VCaP (cell line): ENCODE results near the gene SLCO3A1.

Experiments
- H3K27ac ChIP-seq: fragments of 450-650 bp; 2 replicates; pipeline ENCODE4 v1.5.1; 2017
- TF ChIP-seq, protein P1 (sequence below): fragments of 450-650 bp; conservative IDR thresholded peaks from 2 replicates; pipeline ENCODE4 v1.5.1; 2017; ENCODE audit warnings: mild to moderate bottlenecking, moderate library complexity

The SLCO3A1 gene

DNA sequence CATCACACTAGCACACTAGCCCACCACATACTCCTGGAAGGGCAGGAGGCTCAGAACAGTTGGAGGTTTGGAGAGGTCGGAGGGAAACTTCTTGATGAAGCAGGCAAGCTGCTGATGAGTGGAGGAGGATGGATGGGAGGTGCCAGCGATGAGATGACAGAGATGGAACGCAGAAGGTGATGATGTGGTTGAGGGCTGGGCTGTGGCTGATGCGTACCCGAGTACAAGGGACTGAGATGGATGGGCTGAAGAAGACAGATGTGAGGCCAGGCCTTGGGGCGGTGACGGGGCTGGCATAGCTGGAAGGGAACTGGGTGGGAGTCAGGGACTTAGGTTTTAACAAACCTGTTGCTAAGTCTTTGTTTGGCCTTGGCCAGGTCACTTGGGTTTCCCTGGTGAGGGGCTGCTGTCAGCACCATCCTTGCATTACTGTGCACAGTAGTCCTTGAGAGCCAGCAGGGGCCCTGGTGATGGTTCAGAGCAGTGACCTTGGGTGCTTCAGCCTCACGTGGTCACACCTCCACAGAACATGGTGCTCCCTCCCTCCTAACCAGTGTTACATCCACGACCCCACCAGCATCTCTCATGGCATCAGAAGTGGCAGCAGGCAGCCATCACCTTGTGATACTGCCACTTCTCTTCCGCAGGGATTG lies 164.5 kb downstream of the SLCO3A1 start:
- H3K27ac ChIP-seq = no peak overlapping the region
- TF ChIP-seq, protein P1, sequence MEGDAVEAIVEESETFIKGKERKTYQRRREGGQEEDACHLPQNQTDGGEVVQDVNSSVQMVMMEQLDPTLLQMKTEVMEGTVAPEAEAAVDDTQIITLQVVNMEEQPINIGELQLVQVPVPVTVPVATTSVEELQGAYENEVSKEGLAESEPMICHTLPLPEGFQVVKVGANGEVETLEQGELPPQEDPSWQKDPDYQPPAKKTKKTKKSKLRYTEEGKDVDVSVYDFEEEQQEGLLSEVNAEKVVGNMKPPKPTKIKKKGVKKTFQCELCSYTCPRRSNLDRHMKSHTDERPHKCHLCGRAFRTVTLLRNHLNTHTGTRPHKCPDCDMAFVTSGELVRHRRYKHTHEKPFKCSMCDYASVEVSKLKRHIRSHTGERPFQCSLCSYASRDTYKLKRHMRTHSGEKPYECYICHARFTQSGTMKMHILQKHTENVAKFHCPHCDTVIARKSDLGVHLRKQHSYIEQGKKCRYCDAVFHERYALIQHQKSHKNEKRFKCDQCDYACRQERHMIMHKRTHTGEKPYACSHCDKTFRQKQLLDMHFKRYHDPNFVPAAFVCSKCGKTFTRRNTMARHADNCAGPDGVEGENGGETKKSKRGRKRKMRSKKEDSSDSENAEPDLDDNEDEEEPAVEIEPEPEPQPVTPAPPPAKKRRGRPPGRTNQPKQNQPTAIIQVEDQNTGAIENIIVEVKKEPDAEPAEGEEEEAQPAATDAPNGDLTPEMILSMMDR = no peak

DNA sequence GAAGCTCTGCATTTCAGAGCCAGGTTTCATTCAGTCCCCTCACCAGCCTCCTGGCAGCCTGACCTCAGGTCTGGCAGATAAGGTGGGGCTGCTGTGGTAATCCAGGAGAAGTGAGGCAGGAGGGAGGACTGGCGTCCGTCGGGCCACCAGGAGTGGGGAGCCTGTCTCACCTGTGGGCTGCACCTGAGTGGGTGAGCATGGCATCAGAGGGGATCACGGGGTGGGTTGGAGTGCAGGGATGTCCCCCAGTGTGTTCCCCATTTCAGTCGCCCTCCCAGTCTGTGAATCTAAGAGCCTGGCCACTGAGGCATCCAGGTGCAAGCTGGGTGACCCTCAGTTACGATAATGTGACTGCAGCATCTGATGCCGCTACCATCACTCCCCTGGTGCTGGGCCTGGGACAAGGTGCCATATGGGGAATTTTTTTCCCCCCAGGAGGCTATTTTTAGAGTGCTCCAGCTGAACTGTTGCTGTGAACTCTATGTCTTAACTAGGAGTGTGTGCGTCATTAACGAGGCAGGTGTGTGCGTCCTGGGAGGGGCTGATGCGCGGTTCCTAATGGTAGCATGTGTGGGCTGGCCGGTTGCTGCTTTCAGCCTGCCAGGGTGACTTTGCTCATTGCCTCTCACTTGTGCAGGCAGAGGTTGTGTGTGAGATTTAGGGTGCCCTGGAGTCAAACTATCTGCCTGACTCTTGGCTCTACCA lies 165.2 kb downstream of the SLCO3A1 start:
- no peak overlapping the region for H3K27ac ChIP-seq
- TF ChIP-seq, protein P1 = no peak

DNA sequence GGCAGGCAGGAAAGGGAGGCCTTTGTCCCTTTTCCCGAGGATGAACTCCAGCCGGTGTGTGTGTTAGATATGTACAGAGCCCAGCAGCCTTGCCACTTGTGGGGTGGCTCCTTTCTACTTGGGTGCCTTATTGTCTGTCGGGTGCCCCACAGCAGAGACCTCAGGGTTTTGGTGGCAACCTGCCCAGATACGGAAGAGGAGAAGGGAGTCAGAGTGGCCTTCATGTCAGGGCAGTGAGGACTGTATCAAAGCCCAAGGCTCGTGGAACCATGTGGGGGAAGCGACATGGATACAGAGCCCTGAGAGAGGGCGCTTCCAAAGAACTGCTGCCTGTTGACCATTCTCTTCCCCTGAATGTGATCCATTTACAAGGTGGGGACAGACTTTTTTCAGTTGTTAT lies 166.2 kb downstream of the SLCO3A1 start:
- TF ChIP-seq, protein P1 = no peak
- no peak overlapping the region for H3K27ac ChIP-seq

DNA sequence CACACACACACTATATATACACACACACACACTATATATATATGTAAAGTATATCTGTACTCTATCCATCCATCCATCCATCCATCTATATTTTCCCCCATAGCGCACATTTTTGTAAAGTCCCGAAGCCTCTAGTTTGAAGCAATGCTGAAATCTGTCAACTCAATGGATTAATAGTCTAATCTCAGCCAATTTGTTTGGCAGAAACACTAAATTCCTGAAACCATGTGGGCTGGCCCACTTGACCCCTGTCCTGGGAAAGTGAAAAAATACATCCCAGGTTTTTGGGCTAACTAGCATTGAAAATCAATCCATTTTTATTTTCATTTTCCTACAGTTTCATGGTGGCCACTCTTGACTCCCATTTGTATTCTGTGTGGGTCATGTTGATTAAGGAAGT lies 166.7 kb downstream of the SLCO3A1 start:
- H3K27ac ChIP-seq = no peak overlapping the region
- TF ChIP-seq, protein P1 = no peak

DNA sequence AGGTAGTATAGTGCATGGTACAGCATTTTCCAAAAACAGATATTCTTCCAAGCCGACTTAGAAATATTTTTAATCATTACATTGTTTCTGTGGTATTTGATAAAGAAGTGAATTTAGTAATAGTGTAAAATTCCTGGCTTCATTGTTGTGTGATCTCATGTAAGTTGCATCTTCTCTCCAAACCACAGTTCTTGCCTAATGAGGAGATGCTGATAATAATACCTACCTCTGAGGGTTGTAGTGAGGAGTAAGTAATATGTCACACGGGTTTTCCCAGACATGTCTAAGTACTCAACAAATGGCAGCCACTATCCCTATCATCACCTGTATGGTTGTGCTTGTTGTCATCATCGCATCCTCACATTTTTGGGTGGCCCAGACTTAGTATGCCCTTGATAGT lies 167.3 kb downstream of the SLCO3A1 start:
- H3K27ac ChIP-seq = no peak overlapping the region
- TF ChIP-seq, protein P1 = no peak

DNA sequence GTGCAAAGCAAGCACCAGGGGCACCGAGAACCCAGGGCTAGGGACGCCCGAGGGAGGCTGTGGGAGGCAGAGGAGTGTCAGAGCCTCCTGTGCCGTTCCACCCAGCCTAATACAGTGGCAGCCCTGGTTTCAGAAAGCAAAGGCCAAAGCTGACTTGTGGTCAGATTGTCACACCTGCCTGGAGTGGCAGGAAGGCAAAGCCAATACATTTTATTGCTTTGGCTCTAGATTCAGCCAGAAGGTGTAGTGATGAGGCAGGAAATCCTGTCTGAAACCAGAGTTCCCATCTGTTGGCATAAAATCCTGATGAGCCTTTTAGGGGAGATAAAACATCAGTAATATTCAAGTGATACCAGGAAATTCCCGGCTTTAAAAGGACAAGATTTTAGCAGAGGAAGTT lies 168.3 kb downstream of the SLCO3A1 start:
- TF ChIP-seq, protein P1 = no peak

DNA sequence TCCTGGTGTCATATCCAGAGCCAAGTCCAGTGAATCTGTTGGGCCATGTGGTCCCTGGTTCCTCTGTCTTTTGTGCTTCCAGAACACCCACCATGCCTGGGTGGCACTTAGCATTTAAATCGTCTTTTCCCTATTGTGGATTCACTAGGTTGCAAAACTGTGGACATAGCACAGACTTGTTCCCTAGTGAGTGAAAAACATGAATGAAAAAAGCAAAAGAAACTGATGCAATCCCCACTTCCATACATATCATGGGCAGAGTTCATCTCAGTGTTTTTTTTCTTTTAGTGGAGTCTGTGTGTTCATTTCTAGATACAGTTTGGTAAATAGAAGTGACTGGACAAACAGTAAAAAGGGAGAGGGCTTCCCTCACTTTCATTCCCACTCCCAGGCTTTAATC lies 170.5 kb downstream of the SLCO3A1 start:
- H3K27ac ChIP-seq = no peak overlapping the region
- TF ChIP-seq, protein P1 = no peak

More for the DNA sequence above, 168.3 kb downstream of the SLCO3A1 start:
- no peak overlapping the region for H3K27ac ChIP-seq
